ENCODE measurements around the gene NT5E.

Gene NT5E

GRCh38 chr6:85443349-85444117 is 6.3 kb upstream of the NT5E start:
- no peaks in the 10 kb centered on the region for H3K9me3 ChIP-seq (ENCODE audit: low read length)
- H3F3A ChIP-seq (ENCODE audit: insufficient read depth, low read length): no peaks in the 10 kb centered on the region
- H3K27ac ChIP-seq (ENCODE audit: low read depth, low read length, poor library complexity, severe bottlenecking): no peak overlapping the region
- H3K9ac ChIP-seq (ENCODE audit: low read length): no peak overlapping the region
- no peaks in the 10 kb centered on the region for H3K4me1 ChIP-seq (ENCODE audit: insufficient read depth, low read length, severe bottlenecking)
- H3K9me2 ChIP-seq (ENCODE audit: low read depth, low read length): no peaks in the 10 kb centered on the region
- no peaks in the 10 kb centered on the region for H4K20me1 ChIP-seq (ENCODE audit: insufficient read depth, low read length)
- no peaks in the 10 kb centered on the region for H3K27me3 ChIP-seq (ENCODE audit: insufficient read depth, low read length)
- H2AFZ ChIP-seq (ENCODE audit: low read length): no peak overlapping the region
- no peak overlapping the region for H3K4me3 ChIP-seq (ENCODE audit: low read depth, low read length, poor library complexity, severe bottlenecking)
- TF ChIP-seq EZH2 (IDR thresholded peaks at IDR 0.05; ENCODE audit: borderline replicate concordance, low read length) (no peak), CTCF (IDR thresholded peaks at IDR 0.05; ENCODE audit: low read length) (no peak)
- no peaks in the 10 kb centered on the region for H3K79me2 ChIP-seq (ENCODE audit: insufficient read depth, low read length)
- no peaks in the 10 kb centered on the region for H3K36me3 ChIP-seq (ENCODE audit: insufficient read depth, low read length)
- no peak overlapping the region for H3K4me2 ChIP-seq (ENCODE audit: low read length)

- Histone ChIP-seq H3K79me2 (ENCODE audit: insufficient read depth, low read length) (no peaks in the 10 kb centered on the region), H3K9ac (ENCODE audit: low read length) (no peak overlapping the region), H3K4me2 (ENCODE audit: low read length) (no peak overlapping the region), H3K9me3 (ENCODE audit: low read length) (no peaks in the 10 kb centered on the region), H3F3A (ENCODE audit: insufficient read depth, low read length) (no peaks in the 10 kb centered on the region), H3K4me3 (ENCODE audit: low read depth, low read length, poor library complexity, severe bottlenecking) (no peak overlapping the region), H3K27me3 (ENCODE audit: insufficient read depth, low read length) (no peaks in the 10 kb centered on the region), H3K4me1 (ENCODE audit: insufficient read depth, low read length, severe bottlenecking) (no peaks in the 10 kb centered on the region), H4K20me1 (ENCODE audit: insufficient read depth, low read length) (no peaks in the 10 kb centered on the region), H3K9me2 (ENCODE audit: low read depth, low read length) (no peaks in the 10 kb centered on the region), H3K27ac (ENCODE audit: low read depth, low read length, poor library complexity, severe bottlenecking) (no peak overlapping the region), H2AFZ (ENCODE audit: low read length) (no peak overlapping the region), H3K36me3 (ENCODE audit: insufficient read depth, low read length) (no peaks in the 10 kb centered on the region)
- TF ChIP-seq EZH2 (IDR thresholded peaks at IDR 0.05; ENCODE audit: borderline replicate concordance, low read length): no peak
- TF ChIP-seq CTCF (IDR thresholded peaks at IDR 0.05; ENCODE audit: low read length): no peak
These were observed 480 bp upstream of the NT5E start for GRCh38 chr6:85449388-85449817.

- TF ChIP-seq EZH2 (IDR thresholded peaks at IDR 0.05; ENCODE audit: borderline replicate concordance, low read length): no peak
- TF ChIP-seq CTCF (IDR thresholded peaks at IDR 0.05; ENCODE audit: low read length): no peak
- Histone ChIP-seq H4K20me1 (ENCODE audit: insufficient read depth, low read length) (no peaks in the 10 kb centered on the region), H3K9me3 (ENCODE audit: low read length) (no peaks in the 10 kb centered on the region), H3K79me2 (ENCODE audit: insufficient read depth, low read length) (no peaks in the 10 kb centered on the region), H3K36me3 (ENCODE audit: insufficient read depth, low read length) (no peaks in the 10 kb centered on the region), H3K27ac (ENCODE audit: low read depth, low read length, poor library complexity, severe bottlenecking) (no peak overlapping the region), H3K4me2 (ENCODE audit: low read length) (no peak overlapping the region), H2AFZ (ENCODE audit: low read length) (no peak overlapping the region), H3K4me1 (ENCODE audit: insufficient read depth, low read length, severe bottlenecking) (no peaks in the 10 kb centered on the region), H3F3A (ENCODE audit: insufficient read depth, low read length) (no peaks in the 10 kb centered on the region), H3K9me2 (ENCODE audit: low read depth, low read length) (no peaks in the 10 kb centered on the region), H3K9ac (ENCODE audit: low read length) (no peak overlapping the region), H3K4me3 (ENCODE audit: low read depth, low read length, poor library complexity, severe bottlenecking) (no peak overlapping the region), H3K27me3 (ENCODE audit: insufficient read depth, low read length) (no peaks in the 10 kb centered on the region)
These were observed 1.9 kb downstream of the NT5E start for GRCh38 chr6:85451565-85452306.

Data from OCI-LY1 (cell line).